GM18951 (cell line): ENCODE measurements around the gene OTULIN.

Experiments
- POLR2A ChIP-seq: IDR thresholded peaks from 4 replicates; pipeline ENCODE4 v1.6.1; 2011; ENCODE audit warnings: mild to moderate bottlenecking; ENCODE audit not compliant: insufficient read length, insufficient read depth; ENCODE audit errors: extremely low read depth
- in situ Hi-C: fragments of 300-500 bp; cut with MboI; formaldehyde crosslinking; loops from one replicate; pipeline ENCODE4 v1.12.0; 2022; ENCODE audit warnings: low sequenced_read_pairs, mixed read lengths, inconsistent platforms; ENCODE audit not compliant: unreplicated experiment

OTULIN gene

GRCh38 chr5:14707811-14708390 is 43.4 kb downstream of the OTULIN start:
- in situ Hi-C loops = no loop called here
- TF ChIP-seq POLR2A = no peak

- TF ChIP-seq POLR2A = no peak
- in situ Hi-C loops = no loop called here
Measured at GRCh38 chr5:14708551-14708950, 44.0 kb downstream of the OTULIN start.

DNA sequence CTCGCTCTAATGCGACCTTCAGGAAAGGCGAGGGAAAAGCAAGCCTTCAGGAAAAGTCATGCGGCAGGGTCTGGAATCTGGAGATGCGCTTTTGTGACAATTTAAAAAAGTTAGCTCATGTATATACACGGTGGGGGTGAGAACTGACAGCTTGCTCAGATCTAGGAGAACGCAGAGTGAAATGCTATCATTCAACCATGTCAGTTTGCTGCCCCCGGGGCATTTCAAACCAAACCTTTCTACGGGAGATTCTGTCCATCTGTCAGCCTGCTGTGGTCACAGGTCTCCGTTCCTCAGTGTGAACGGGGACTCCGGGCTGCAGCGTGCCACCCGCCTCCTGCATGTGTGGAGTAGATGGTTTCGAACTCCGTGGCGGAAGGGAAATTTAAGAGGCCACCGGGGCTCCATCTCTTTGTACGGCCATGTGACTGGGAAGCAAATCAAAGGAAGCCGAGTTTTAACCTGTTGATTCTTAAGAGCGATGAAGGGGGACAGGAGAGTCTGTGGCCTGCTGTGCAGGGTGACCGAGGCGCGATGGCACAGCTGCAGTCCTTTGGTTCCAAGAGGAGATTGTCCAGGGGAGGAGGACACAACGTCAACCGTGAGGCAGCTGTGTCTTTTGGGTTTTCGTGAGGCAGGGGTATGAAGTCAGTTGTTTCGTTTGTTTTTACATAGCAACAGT is 45.9 kb downstream of the OTULIN start:
- in situ Hi-C loops = no loop called here
- TF ChIP-seq POLR2A = no peak

GRCh38 chr5:14712131-14712530 is 47.6 kb downstream of the OTULIN start:
- no peak for TF ChIP-seq POLR2A

GRCh38 chr5:14712666-14713065 is 48.1 kb downstream of the OTULIN start:
- no peak for TF ChIP-seq POLR2A
- in situ Hi-C loops = no loop called here

More at GRCh38 chr5:14712131-14712530, 47.6 kb downstream of the OTULIN start:
- in situ Hi-C loops = no loop called here

GRCh38 chr5:14713476-14714390 is 49.2 kb downstream of the OTULIN start:
- in situ Hi-C loops = no loop called here
- no peak for TF ChIP-seq POLR2A

GRCh38 chr5:14714706-14715105 is 50.2 kb downstream of the OTULIN start:
- in situ Hi-C loops = no loop called here
- TF ChIP-seq POLR2A = no peak

- TF ChIP-seq POLR2A = no peak
- in situ Hi-C loops = no loop called here
Measured at GRCh38 chr5:14715481-14715880, 51.0 kb downstream of the OTULIN start.

GRCh38 chr5:14716755-14717752 is 52.5 kb downstream of the OTULIN start:
- in situ Hi-C loops = no loop called here
- TF ChIP-seq POLR2A = no peak

DNA sequence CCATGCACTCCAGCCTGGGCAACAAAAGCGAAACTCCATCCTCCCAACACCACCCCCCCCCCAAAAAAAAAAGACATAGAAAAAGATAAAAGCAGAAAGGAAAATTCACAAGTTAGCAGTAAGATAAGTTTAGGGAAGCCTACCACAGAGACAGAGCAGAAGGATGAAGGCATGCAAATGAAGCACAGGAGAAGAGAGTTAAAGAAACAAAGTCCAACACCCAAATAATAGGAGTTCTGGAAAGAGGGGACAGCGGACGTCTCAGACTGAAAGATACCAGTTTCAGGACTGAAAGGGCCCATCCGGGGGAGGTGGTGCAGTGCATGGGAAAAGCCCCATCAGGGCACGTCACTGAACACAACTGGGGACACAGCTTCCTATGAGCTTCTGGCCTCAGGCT is 54.3 kb downstream of the OTULIN start:
- in situ Hi-C loops = no loop called here
- no peak for TF ChIP-seq POLR2A

GRCh38 chr5:14720236-14720923 is 55.9 kb downstream of the OTULIN start:
- no peak for TF ChIP-seq POLR2A
- in situ Hi-C loops = no loop called here
